GM12874 (cell line): ENCODE measurements around the gene NDUFS8.

Experiments used
- TF ChIP-seq, protein P1 (sequence below): IDR thresholded peaks from 2 replicates; pipeline ENCODE4 v1.5.1; 2011; ENCODE audit warnings: low read depth, mild to moderate bottlenecking, control low read depth, low read length, moderate library complexity; ENCODE audit not compliant: insufficient read depth

Gene NDUFS8

DNA sequence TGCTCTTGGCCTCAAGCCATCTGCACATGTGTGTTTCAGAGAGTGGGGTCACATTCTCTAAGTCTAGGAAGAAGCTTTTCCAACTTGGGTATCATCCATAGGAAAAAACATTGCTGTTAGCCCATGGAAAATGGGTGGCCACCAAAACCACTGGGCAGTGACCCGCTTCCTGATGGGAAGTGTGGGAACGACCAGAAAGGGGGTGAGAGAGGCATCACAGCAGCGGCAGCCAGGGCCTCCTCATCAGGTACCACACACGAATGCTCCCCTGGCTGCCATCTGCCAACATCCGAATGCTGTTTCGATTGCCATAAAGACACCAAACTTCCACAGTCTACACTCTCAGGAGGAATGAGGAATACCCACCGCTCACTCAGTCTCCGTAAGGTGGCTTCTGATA, 50.4 kb downstream of the NDUFS8 start:
- TF ChIP-seq, protein P1, sequence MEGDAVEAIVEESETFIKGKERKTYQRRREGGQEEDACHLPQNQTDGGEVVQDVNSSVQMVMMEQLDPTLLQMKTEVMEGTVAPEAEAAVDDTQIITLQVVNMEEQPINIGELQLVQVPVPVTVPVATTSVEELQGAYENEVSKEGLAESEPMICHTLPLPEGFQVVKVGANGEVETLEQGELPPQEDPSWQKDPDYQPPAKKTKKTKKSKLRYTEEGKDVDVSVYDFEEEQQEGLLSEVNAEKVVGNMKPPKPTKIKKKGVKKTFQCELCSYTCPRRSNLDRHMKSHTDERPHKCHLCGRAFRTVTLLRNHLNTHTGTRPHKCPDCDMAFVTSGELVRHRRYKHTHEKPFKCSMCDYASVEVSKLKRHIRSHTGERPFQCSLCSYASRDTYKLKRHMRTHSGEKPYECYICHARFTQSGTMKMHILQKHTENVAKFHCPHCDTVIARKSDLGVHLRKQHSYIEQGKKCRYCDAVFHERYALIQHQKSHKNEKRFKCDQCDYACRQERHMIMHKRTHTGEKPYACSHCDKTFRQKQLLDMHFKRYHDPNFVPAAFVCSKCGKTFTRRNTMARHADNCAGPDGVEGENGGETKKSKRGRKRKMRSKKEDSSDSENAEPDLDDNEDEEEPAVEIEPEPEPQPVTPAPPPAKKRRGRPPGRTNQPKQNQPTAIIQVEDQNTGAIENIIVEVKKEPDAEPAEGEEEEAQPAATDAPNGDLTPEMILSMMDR: no peak

DNA sequence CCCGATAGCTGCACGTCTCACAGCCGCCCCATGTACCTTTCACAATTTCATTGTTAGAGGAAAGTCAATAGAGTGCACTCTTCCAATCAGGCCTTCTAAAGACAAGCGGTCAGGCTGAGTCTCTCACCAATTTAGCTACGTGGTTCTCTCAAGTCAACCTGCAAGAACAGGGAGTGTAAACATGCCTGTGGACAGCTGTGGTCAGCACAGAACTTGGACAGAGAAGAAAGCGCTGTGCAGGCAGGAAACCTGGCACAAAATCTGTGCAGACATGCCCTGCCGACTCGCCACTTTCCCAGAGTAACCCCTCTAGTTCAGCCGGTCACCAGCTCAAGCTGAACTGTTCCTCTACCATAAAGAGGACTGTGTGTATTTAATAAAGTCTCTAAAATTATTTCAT, 51.2 kb downstream of the NDUFS8 start:
- TF ChIP-seq, protein P1: no peak

DNA sequence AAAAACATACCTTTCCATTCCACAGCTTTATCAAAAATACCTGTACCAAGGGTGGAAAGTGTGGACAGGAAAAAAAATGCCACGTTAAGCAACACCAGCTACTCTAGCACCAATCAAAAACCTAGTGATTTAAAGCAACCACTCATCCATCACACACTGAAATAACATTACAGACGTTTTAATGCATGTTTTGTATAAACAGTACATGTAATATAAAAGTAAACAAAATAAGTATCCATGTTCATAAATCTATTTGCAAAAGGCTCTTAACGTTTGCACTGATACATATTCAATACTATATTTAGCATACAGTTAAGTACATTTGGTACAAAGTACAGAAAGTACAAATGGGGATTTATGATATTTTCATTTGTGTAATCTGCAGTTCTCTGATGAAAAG, 52.0 kb downstream of the NDUFS8 start:
- TF ChIP-seq, protein P1: no peak

DNA sequence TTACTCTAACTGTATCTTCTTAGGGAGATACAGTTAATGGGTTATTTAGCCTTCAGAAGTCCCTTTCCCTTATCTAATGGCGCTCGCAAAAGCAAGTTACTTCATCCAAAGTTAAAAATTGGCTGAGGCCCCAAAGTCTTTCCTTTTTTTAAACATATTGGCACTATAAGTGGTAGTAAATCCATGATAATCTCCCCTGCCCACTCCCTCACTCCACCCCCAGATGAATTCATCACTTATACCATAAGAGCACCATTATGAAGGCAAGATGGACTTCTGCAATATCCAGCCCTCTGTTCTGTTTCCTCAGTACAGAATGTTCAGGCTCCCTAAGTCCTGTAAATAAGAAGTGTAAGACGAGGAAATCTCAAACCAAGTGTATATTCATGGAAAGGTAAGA, 53.0 kb downstream of the NDUFS8 start:
- TF ChIP-seq, protein P1: no peak
